Esophagus muscularis mucosa (tissue), 4 donors: ENCODE results near the gene DCDC2C. TPM values are rescaled to one million over a fixed set of nuclear protein-coding genes. Genes with fewer than 3 reads are reported as not detected.
A peak's percentile ranks its signal among the peaks of the same experiment; 100 is the strongest.

Experiments
- DNase-seq: peaks from one replicate; pipeline ENCODE4 v3.0.0-alpha.2; 2017; ENCODE audit errors: extremely low spot score
- H3K27ac ChIP-seq, 4 donors: fragments of 200-600 bp; sonication (generic); replicated peaks in 1 of 4; 1 replicate in 3 of 4; 2 replicates in 1 of 4; pipeline ENCODE4 v1.5.1; 2016 to 2019; ENCODE audit warnings: mild to moderate bottlenecking in 1 of 4
- H3K27me3 ChIP-seq, 4 donors: fragments of 200-600 bp; sonication (generic); one replicate each; pipeline versions ENCODE4 v1.5.1 to v1.6.0; 2016 to 2019
- H3K36me3 ChIP-seq, 4 donors: fragments of 200-600 bp; sonication (generic); one replicate each; pipeline ENCODE4 v1.5.1; 2016 to 2019
- H3K4me1 ChIP-seq, 4 donors: fragments of 200-600 bp; sonication (generic); one replicate each; pipeline ENCODE4 v1.5.1; 2016 to 2019
- H3K4me3 ChIP-seq, 4 donors: fragments of 200-600 bp; sonication (generic); 1 replicate in 2 of 4; 2 replicates in 2 of 4; pipeline ENCODE4 v1.5.1; 2016 to 2019; ENCODE audit warnings: mild to moderate bottlenecking in 4 of 4, moderate library complexity in 1 of 4
- H3K9me3 ChIP-seq, 4 donors: fragments of 200-600 bp; sonication (generic); 1 replicate in 3 of 4; 2 replicates in 1 of 4; pipeline ENCODE4 v1.5.1; 2016 to 2019
- EP300 ChIP-seq: sonication (generic); formaldehyde crosslinking; IDR thresholded peaks from one replicate; pipeline ENCODE4 v1.6.1; 2017; ENCODE audit warnings: antibody characterized with exemption
- POLR2A ChIP-seq: fragments of 450-650 bp; IDR thresholded peaks from one replicate; pipeline ENCODE4 v1.6.1; 2017; ENCODE audit warnings: antibody characterized with exemption, moderate library complexity, mild to moderate bottlenecking, low read depth
- POLR2AphosphoS5 ChIP-seq, 2 donors: sonication (generic); formaldehyde crosslinking; IDR thresholded peaks; one replicate each; pipeline ENCODE4 v1.6.1; 2017; ENCODE audit warnings: antibody characterized with exemption in 2 of 2
- WGBS: methylation state at CpG from one replicate; pipeline ENCODE4 v1.1.5; 2018; 5-methylcytosine and 5-hydroxymethylcytosine counted together
- intact Hi-C: fragments of 100-400 bp; cut with DNase I; formaldehyde crosslinking; loops from one replicate; pipeline ENCODE4 v1.15.1; 2023
- total RNA-seq, 4 donors: library from RNA; depleted of rRNA; stranded (reverse); fragments of >200 nt; gene quantifications; one replicate each; pipeline versions ENCODE4 v1.1.0 to v1.2.1, GENCODE V29; 2016
- TF ChIP-seq, protein P1 (sequence below), 3 experiments: fragments of 200-600 bp in 2 of 3; fragments of 450-650 bp in 1 of 3; sonication (generic) in 2 of 3; IDR thresholded peaks; one replicate each; pipeline ENCODE4 v1.5.1; 2017 to 2019; ENCODE audit warnings: antibody characterized with exemption in 3 of 3, mild to moderate bottlenecking in 2 of 3, moderate library complexity in 1 of 3

The DCDC2C gene
- total RNA-seq, 4 donors from 2014 or later, result 0.83 TPM; not detected in 3

DNA sequence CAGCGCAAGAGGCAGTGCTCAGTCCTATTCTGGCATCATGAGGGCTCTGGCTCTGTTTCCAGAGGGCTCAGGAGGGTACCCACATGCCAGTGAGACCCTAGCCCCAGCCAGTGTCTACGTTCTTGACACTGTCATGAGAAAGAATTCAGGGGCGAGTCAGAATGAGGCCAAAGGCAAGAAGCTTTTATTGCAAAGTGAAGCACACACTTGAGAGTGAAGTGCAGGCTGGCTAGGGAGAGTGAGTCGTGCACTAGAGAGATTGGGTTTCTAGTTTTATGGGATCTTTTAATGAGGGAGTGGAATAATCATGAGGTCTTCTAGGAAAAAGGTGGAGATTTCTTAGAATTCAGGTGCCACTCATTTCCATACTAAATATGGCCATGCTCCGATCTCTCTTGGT, 164.1 kb downstream of the DCDC2C start:
- no peaks in the 10 kb centered on the region for H3K9me3 ChIP-seq
- no peak overlapping the region for H3K4me3 ChIP-seq
- 89% methylated on average over 5 of the region's 5 CpGs for WGBS
- DNase-seq, result peak; percentile 77
- H3K36me3 ChIP-seq, result no peaks in the 10 kb centered on the region
- intact Hi-C loops, result no loop called here
- H3K27ac ChIP-seq, result no peak overlapping the region
- TF ChIP-seq POLR2A, result no peak
- TF ChIP-seq EP300, result no peak
- TF ChIP-seq, protein P1, sequence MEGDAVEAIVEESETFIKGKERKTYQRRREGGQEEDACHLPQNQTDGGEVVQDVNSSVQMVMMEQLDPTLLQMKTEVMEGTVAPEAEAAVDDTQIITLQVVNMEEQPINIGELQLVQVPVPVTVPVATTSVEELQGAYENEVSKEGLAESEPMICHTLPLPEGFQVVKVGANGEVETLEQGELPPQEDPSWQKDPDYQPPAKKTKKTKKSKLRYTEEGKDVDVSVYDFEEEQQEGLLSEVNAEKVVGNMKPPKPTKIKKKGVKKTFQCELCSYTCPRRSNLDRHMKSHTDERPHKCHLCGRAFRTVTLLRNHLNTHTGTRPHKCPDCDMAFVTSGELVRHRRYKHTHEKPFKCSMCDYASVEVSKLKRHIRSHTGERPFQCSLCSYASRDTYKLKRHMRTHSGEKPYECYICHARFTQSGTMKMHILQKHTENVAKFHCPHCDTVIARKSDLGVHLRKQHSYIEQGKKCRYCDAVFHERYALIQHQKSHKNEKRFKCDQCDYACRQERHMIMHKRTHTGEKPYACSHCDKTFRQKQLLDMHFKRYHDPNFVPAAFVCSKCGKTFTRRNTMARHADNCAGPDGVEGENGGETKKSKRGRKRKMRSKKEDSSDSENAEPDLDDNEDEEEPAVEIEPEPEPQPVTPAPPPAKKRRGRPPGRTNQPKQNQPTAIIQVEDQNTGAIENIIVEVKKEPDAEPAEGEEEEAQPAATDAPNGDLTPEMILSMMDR (IDR thresholded peaks at IDR 0.05), result no peak
- TF ChIP-seq POLR2AphosphoS5 (IDR thresholded peaks at IDR 0.05), result no peak
- no peaks in the 10 kb centered on the region for H3K27me3 ChIP-seq
- peaks cover 0 to 13% (median 12%) of the 10 kb centered on the region in 4 donors for H3K4me1 ChIP-seq

GRCh38 chr2:3868012-3868805, 164.8 kb downstream of the DCDC2C start:
- no peak overlapping the region for H3K27ac ChIP-seq
- TF ChIP-seq, protein P1 (IDR thresholded peaks at IDR 0.05), result no peak
- TF ChIP-seq POLR2A (no peak), POLR2AphosphoS5 (IDR thresholded peaks at IDR 0.05) (no peak), EP300 (no peak)
- intact Hi-C loops, result no loop called here
- no peaks in the 10 kb centered on the region for H3K36me3 ChIP-seq
- WGBS, result 83% methylated on average over 13 of the region's 14 CpGs
- no peaks in the 10 kb centered on the region for H3K9me3 ChIP-seq
- peaks cover 0 to 13% (median 12%) of the 10 kb centered on the region in 4 donors for H3K4me1 ChIP-seq
- no peak overlapping the region for H3K4me3 ChIP-seq
- peak; percentile 66 for DNase-seq
- H3K27me3 ChIP-seq, result no peaks in the 10 kb centered on the region

- peaks cover 0 to 9% (median 8%) of the 10 kb centered on the region in 4 donors for H3K4me1 ChIP-seq
- H3K4me3 ChIP-seq, result no peak overlapping the region
- H3K27me3 ChIP-seq, result no peaks in the 10 kb centered on the region
- H3K9me3 ChIP-seq, result no peaks in the 10 kb centered on the region
- intact Hi-C loops, result no loop called here
- DNase-seq, result no peak
- H3K27ac ChIP-seq, result no peak overlapping the region
- WGBS, result 87% methylated on average over 7 of the region's 7 CpGs
- TF ChIP-seq EP300 (no peak), POLR2AphosphoS5 (IDR thresholded peaks at IDR 0.05) (no peak)
- TF ChIP-seq, protein P1 (IDR thresholded peaks at IDR 0.05), result no peak
- H3K36me3 ChIP-seq, result no peaks in the 10 kb centered on the region
Observed at GRCh38 chr2:3870222-3870621, 166.8 kb downstream of the DCDC2C start.

DNA sequence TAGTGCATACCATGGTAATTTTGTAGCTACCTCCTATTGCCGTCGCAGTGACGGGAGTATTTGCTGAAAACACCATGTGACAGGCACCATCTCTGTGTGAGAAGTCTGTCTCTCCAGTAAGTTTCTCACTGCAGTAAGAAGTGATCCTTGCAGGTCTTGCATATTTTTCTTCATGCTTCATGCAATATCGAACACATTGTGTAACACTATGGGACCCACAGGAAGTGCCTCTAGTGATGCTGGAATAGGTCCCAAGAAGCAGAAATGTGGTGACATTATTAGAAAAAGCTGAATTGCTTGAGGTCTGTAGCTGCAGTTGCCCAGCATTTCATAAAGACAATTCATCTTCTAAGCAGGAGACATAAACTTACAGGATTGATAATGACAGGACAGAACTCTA, 167.6 kb downstream of the DCDC2C start:
- Histone ChIP-seq H3K27ac (no peak overlapping the region), H3K4me3 (no peak overlapping the region), H3K27me3 (no peaks in the 10 kb centered on the region), H3K4me1 (peaks cover 0 to 2% (median under 1%) of the 10 kb centered on the region in 4 donors), H3K9me3 (no peaks in the 10 kb centered on the region), H3K36me3 (no peaks in the 10 kb centered on the region)
- no peak for DNase-seq
- TF ChIP-seq EP300 (no peak), POLR2A (no peak), POLR2AphosphoS5 (IDR thresholded peaks at IDR 0.05) (no peak)
- TF ChIP-seq, protein P1 (IDR thresholded peaks at IDR 0.05), result no peak
- intact Hi-C loops, result no loop called here
- WGBS, result 80% methylated on average over 4 of the region's 4 CpGs

- intact Hi-C loops, result no loop called here
- no peaks in the 10 kb centered on the region for H3K27me3 ChIP-seq
- H3K36me3 ChIP-seq, result no peaks in the 10 kb centered on the region
- no peaks in the 10 kb centered on the region for H3K9me3 ChIP-seq
- no peak overlapping the region for H3K4me3 ChIP-seq
- TF ChIP-seq POLR2AphosphoS5 (IDR thresholded peaks at IDR 0.05) (no peak), EP300 (no peak), POLR2A (no peak)
- TF ChIP-seq, protein P1 (IDR thresholded peaks at IDR 0.05), result no peak
- 87% methylated on average over 3 of the region's 3 CpGs for WGBS
- H3K27ac ChIP-seq, result no peak overlapping the region
- no peak for DNase-seq
- no peaks in the 10 kb centered on the region for H3K4me1 ChIP-seq
Observed at GRCh38 chr2:3872451-3872850, 169.1 kb downstream of the DCDC2C start.
